Ovary (tissue), 3 donors: Measurements from ENCODE around the gene GRIN2A.

ENCODE experiments used
- CTCF ChIP-seq, 3 donors: fragments of 450-650 bp in 2 of 3; fragments of 200-600 bp in 1 of 3; IDR thresholded peaks; one replicate each; pipeline versions ENCODE4 v1.5.1 to v1.8.0; 2016 to 2022; ENCODE audit warnings: antibody characterized with exemption in 3 of 3, mild to moderate bottlenecking in 1 of 3
- EP300 ChIP-seq: sonication (generic); formaldehyde crosslinking; IDR thresholded peaks from one replicate; pipeline ENCODE4 v1.6.1; 2017; ENCODE audit warnings: antibody characterized with exemption
- POLR2A ChIP-seq: fragments of 450-650 bp; IDR thresholded peaks from one replicate; pipeline ENCODE4 v1.6.1; 2017; ENCODE audit warnings: antibody characterized with exemption, mild to moderate bottlenecking, moderate library complexity
- donor health status: DM: no; HTN: no; CAD: no.

DNA sequence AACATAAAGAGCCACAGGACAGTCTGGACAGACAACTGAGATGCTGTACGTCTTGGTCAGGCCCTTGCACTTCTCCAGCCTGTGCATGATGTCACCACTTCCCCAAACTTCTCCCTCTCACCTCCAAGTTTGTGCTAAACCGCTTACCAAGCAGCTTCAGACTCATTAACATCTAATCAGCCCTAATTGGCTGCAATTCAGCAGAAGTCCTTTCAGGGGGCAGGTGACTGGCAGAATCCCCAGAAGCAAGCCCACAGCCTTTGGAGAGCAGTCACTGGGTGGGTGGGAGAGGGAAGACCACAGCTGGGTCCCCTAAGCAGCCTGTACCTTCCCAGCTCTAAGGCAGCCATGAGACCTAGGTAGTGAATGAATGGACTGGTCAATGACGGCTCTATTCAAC, 161.4 kb downstream of the GRIN2A start:
- TF ChIP-seq CTCF (IDR thresholded peaks at IDR 0.05): no peak
- no peak for TF ChIP-seq EP300
- TF ChIP-seq POLR2A: no peak
